DND-41 (cell line): ENCODE measurements around the gene CD72.
"Not testable (repeated sequence)": the region's sequence is repeated elsewhere in the genome, so short reads cannot be mapped to it uniquely, and the experiment has no call there.

Source experiments
- CTCF ChIP-seq: IDR thresholded peaks from 2 replicates; pipeline ENCODE4 v1.5.1; 2012; ENCODE audit warnings: borderline replicate concordance, low read length, moderate library complexity, mild to moderate bottlenecking; ENCODE audit not compliant: poor library complexity, severe bottlenecking; ENCODE audit errors: extremely low read depth
- EZH2 ChIP-seq: IDR thresholded peaks from 3 replicates; pipeline ENCODE4 v1.6.1; 2012; ENCODE audit warnings: borderline replicate concordance, low read depth, mild to moderate bottlenecking, moderate library complexity, low read length, inconsistent platforms; ENCODE audit not compliant: severe bottlenecking

DNA sequence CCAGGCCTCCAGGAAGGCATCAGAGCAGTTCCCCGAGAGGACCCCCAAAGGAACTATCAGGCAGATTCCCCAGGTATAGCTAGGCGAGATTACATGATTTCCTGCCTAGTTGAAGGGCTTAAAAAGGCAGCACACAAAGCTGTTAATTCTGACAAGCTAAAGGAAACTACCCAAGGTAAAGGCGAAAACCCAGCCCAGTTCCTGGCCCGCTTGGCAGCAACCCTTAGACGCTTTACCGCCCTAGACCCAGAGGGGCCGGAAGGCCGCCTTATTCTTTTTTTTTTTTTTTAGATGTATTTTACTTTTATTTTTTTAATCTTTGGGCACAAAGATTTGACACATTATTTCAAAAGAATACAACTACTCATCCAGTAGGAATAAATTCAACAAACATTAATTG is 20.5 kb upstream of the CD72 start:
- not testable (repeated sequence) for TF ChIP-seq CTCF, EZH2
